ENCODE data around the gene CEP78. TPM values are rescaled to one million over a fixed set of nuclear protein-coding genes. Genes with fewer than 3 reads are reported as not detected.
A peak's percentile ranks its signal among the peaks of the same experiment; 100 is the strongest.
"Not testable (repeated sequence)": the region's sequence is repeated elsewhere in the genome, so short reads cannot be mapped to it uniquely, and the experiment has no call there.

CEP78 gene
- total RNA-seq, 4 donors from 2014 or later = 5.9 to 10.7 (median 7.7) TPM

DNA sequence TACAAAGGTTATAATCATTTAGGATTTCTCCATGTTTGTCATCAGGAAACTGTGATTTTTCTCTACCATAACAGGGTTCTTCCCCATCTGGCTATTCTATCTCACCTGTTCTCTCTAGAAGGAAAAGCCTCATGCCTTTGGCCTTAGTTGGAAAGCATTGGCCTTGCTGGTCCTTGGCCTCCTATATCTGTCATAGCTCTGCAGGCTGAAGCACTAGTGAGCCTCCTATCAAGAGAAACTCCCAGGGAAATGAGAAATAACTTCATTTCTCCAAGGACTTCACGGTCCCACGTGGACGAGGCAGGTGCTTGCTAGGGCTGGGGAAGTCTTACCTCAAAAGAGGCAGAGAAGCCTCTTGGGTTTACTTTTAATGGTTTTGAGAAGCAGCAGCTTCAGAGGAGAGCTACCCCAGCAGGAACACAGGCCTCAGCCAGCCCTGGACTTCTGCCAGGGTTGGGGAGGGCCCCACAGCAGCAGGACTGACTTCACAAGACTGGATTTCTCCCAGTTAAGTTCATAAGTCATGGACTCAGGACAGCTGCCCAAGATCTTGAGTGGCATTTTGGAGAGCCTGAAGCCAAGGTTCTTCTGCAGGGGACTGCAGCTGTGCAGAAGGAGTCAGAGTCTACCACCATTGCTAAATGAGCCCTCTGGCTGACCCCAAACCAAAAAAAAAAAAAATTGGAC, 45.2 kb downstream of the CEP78 start:
- intact Hi-C loops (cut with DNase I; ENCODE audit: low total_unique reads) = no loop called here
- DNase-seq (ENCODE audit: low spot score in 2 of 2) = no peak
- WGBS, 2 donors = 59 to 74% methylated on average over 3 of the region's 3 CpGs
- TF ChIP-seq, protein P1, sequence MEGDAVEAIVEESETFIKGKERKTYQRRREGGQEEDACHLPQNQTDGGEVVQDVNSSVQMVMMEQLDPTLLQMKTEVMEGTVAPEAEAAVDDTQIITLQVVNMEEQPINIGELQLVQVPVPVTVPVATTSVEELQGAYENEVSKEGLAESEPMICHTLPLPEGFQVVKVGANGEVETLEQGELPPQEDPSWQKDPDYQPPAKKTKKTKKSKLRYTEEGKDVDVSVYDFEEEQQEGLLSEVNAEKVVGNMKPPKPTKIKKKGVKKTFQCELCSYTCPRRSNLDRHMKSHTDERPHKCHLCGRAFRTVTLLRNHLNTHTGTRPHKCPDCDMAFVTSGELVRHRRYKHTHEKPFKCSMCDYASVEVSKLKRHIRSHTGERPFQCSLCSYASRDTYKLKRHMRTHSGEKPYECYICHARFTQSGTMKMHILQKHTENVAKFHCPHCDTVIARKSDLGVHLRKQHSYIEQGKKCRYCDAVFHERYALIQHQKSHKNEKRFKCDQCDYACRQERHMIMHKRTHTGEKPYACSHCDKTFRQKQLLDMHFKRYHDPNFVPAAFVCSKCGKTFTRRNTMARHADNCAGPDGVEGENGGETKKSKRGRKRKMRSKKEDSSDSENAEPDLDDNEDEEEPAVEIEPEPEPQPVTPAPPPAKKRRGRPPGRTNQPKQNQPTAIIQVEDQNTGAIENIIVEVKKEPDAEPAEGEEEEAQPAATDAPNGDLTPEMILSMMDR (IDR thresholded peaks at IDR 0.05) = no peak
- TF ChIP-seq POLR2A (IDR thresholded peaks at IDR 0.05) = no peak
- H3K4me3 ChIP-seq (ENCODE audit: low read depth, poor library complexity, severe bottlenecking) = no peak overlapping the region

GRCh38 chr9:78284181-78284580, 48.3 kb downstream of the CEP78 start:
- DNase-seq (ENCODE audit: low spot score in 2 of 2); H3K4me3 ChIP-seq (ENCODE audit: low read depth, poor library complexity, severe bottlenecking); intact Hi-C loops (cut with DNase I; ENCODE audit: low total_unique reads): not testable (repeated sequence)
- WGBS, 2 donors = 94 to 96% methylated on average over 4 of the region's 4 CpGs

- TF ChIP-seq, protein P1 (IDR thresholded peaks at IDR 0.05) = no peak
- no peak for TF ChIP-seq POLR2A (IDR thresholded peaks at IDR 0.05)
- H3K4me3 ChIP-seq (ENCODE audit: low read depth, poor library complexity, severe bottlenecking) = no peak overlapping the region
- intact Hi-C loops (cut with DNase I; ENCODE audit: low total_unique reads) = no loop called here
- DNase-seq (ENCODE audit: low spot score in 2 of 2) = no peak
These were observed 50.2 kb downstream of the CEP78 start for GRCh38 chr9:78286125-78286524.

DNA sequence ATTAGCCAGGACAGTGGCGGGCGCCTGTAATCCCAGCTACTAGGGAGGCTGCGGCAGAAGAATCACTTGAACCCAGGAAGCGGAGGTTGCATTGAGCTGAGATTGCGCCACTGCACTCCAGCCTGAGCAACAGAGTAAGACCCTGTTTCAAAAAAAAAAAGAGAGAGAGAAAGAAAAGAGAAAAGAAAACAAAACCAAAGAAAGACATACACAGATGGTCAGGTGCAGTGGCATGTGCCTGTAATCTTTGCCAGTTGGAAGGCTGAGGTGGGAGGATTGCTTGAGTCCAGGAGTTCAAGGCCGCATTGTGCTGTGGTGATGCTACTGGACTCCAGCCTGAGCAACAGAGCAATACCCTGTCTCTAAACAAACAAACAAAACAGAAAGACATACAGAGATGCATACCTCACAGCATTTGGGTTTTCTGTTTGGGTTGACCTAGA, 51.1 kb downstream of the CEP78 start:
- intact Hi-C loops (cut with DNase I; ENCODE audit: low total_unique reads) = no loop called here
- TF ChIP-seq, protein P1 (IDR thresholded peaks at IDR 0.05) = peak in 1 of 3 donors; percentile 12
- no peak for TF ChIP-seq POLR2A (IDR thresholded peaks at IDR 0.05)
- no peak overlapping the region for H3K4me3 ChIP-seq (ENCODE audit: low read depth, poor library complexity, severe bottlenecking)
- WGBS, 2 donors = 98% methylated on average over 6 of the region's 6 CpGs
- DNase-seq (ENCODE audit: low spot score in 2 of 2) = no peak

DNA sequence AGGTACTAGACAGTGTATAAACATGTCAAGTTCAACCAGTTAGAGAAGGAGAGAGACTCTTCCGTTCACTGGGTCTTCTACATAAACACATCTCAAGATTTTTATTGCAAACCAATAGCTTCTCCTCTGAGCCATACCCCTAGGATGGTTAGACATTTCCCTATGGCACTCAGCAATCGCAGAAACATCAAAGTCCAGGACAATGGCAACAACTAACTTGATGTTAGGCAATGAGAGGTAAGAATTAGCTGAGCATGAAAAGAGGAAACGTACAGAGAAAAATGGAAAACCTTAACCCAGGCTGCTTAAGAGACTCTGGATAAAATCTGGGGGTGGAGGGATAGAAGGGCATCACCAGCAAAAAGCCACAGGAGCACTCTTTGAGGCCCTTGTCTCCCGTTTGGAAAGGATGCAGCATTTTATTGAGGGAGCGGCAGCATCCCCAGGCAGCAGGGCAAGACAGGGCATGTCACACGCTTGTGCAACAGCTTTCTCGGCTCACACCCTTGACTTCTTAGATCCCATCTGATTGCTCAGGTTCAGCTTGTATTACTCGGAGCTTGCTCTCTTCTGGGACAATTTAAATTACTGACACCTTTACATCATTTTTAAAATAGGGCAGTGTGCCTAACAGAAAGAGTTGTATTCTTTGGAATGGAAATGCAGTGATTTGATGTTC, 52.5 kb downstream of the CEP78 start:
- no peak for TF ChIP-seq POLR2A (IDR thresholded peaks at IDR 0.05)
- H3K4me3 ChIP-seq (ENCODE audit: low read depth, poor library complexity, severe bottlenecking) = no peak overlapping the region
- intact Hi-C loops (cut with DNase I; ENCODE audit: low total_unique reads) = no loop called here
- peak in 1 of 2 donors; percentile 71 for DNase-seq (ENCODE audit: low spot score in 2 of 2)
- 47 to 51% methylated on average over 8 of the region's 8 CpGs for whole genome bisulfite sequencing, 2 donors

GRCh38 chr9:78289474-78289873, 53.6 kb downstream of the CEP78 start:
- TF ChIP-seq, protein P1 (IDR thresholded peaks at IDR 0.05) = no peak
- no peak for TF ChIP-seq POLR2A (IDR thresholded peaks at IDR 0.05)
- 66 to 77% methylated on average over 1 of the region's 1 CpG for WGBS, 2 donors
- no peak overlapping the region for H3K4me3 ChIP-seq (ENCODE audit: low read depth, poor library complexity, severe bottlenecking)
- intact Hi-C loops (cut with DNase I; ENCODE audit: low total_unique reads) = no loop called here
- no peak for DNase-seq (ENCODE audit: low spot score in 2 of 2)
